Activated CD8-positive, alpha-beta memory T cell treated with anti-CD3 and anti-CD28 coated beads, Interleukin-2, amount 50 U/mL, for 24 hours (primary cell): ENCODE results near the gene ERP27.

ENCODE experiments used
- DNase-seq: peaks from one replicate; pipeline ENCODE4 v3.0.0-alpha.2; 2020; ENCODE audit errors: extremely low read depth

Gene ERP27

GRCh38 chr12:14868916-14869506 is 69.3 kb downstream of the ERP27 start:
- no peak for DNase-seq
